ENCODE measurements around the gene AP3S1. TPM values are rescaled to one million over a fixed set of nuclear protein-coding genes. Genes with fewer than 3 reads are reported as not detected.

AP3S1 gene
- polyA plus RNA-seq, 4 donors: 62.7 to 149 (median 126) TPM

- Histone ChIP-seq H3K9me3 (ENCODE audit: control insufficient read depth in 2 of 2, insufficient read depth in 1 of 2, low read depth in 1 of 2, low read length in 1 of 2) (no peaks in the 10 kb centered on the region), H3K4me3 (ENCODE audit: low read depth in 1 of 3, low read length in 3 of 3) (no peak overlapping the region), H3K36me3 (ENCODE audit: control insufficient read depth in 3 of 3, insufficient read depth in 2 of 3, low read depth in 1 of 3, low read length in 3 of 3) (no peaks in the 10 kb centered on the region), H3K27me3 (ENCODE audit: control insufficient read depth in 3 of 3, insufficient read depth in 3 of 3, low read length in 3 of 3) (peaks cover 0 to 25% (median 1%) of the 10 kb centered on the region in 3 donors), H3K27ac (ENCODE audit: low read depth in 1 of 3, low read length in 2 of 3) (no peak overlapping the region), H3K4me1 (ENCODE audit: control insufficient read depth in 3 of 3, insufficient read depth in 2 of 3, low read depth in 1 of 3, low read length in 2 of 3) (no peaks in the 10 kb centered on the region)
- FAIRE-seq: no peak
- no peak for DNase-seq
These were observed 112.4 kb downstream of the AP3S1 start for GRCh38 chr5:115954144-115954543.

- DNase-seq (no peak), FAIRE-seq (no peak)
- Histone ChIP-seq H3K4me3 (ENCODE audit: low read depth in 1 of 3, low read length in 3 of 3) (no peak overlapping the region), H3K36me3 (ENCODE audit: control insufficient read depth in 3 of 3, insufficient read depth in 2 of 3, low read depth in 1 of 3, low read length in 3 of 3) (no peaks in the 10 kb centered on the region), H3K9me3 (ENCODE audit: control insufficient read depth in 2 of 2, insufficient read depth in 1 of 2, low read depth in 1 of 2, low read length in 1 of 2) (no peaks in the 10 kb centered on the region), H3K27ac (ENCODE audit: low read depth in 1 of 3, low read length in 2 of 3) (no peak overlapping the region), H3K27me3 (ENCODE audit: control insufficient read depth in 3 of 3, insufficient read depth in 3 of 3, low read length in 3 of 3) (peaks cover 0 to 48% (median 16%) of the 10 kb centered on the region in 3 donors), H3K4me1 (ENCODE audit: control insufficient read depth in 3 of 3, insufficient read depth in 2 of 3, low read depth in 1 of 3, low read length in 2 of 3) (peaks cover 0 to under 1% (median 0%) of the 10 kb centered on the region in 3 donors)
- WGBS, 3 donors: 75 to 91% (median 77%) methylated on average over 6 of the region's 6 CpGs
These were observed 115.2 kb downstream of the AP3S1 start for GRCh38 chr5:115956957-115957356.

- FAIRE-seq: no peak
- Histone ChIP-seq H3K4me3 (ENCODE audit: low read depth in 1 of 3, low read length in 3 of 3) (no peak overlapping the region), H3K36me3 (ENCODE audit: control insufficient read depth in 3 of 3, insufficient read depth in 2 of 3, low read depth in 1 of 3, low read length in 3 of 3) (no peaks in the 10 kb centered on the region), H3K4me1 (ENCODE audit: control insufficient read depth in 3 of 3, insufficient read depth in 2 of 3, low read depth in 1 of 3, low read length in 2 of 3) (peaks cover 0 to 13% (median 3%) of the 10 kb centered on the region in 3 donors), H3K27ac (ENCODE audit: low read depth in 1 of 3, low read length in 2 of 3) (no peak overlapping the region), H3K27me3 (ENCODE audit: control insufficient read depth in 3 of 3, insufficient read depth in 3 of 3, low read length in 3 of 3) (peaks cover 0 to 74% (median 35%) of the 10 kb centered on the region in 3 donors), H3K9me3 (ENCODE audit: control insufficient read depth in 2 of 2, insufficient read depth in 1 of 2, low read depth in 1 of 2, low read length in 1 of 2) (no peaks in the 10 kb centered on the region)
- DNase-seq: peak in 1 of 2 donors; percentile 19
- 9 to 15% (median 14%) methylated on average over 42 of the region's 42 CpGs for WGBS, 3 donors
These were observed 119.9 kb downstream of the AP3S1 start for GRCh38 chr5:115961381-115962238.

- peak in 1 of 2 donors; percentile 8 for DNase-seq
- Histone ChIP-seq H3K27ac (ENCODE audit: low read depth in 1 of 3, low read length in 2 of 3) (no peak within 1 kb of the TSS), H3K4me1 (ENCODE audit: control insufficient read depth in 3 of 3, insufficient read depth in 2 of 3, low read depth in 1 of 3, low read length in 2 of 3) (peaks cover 0 to 13% (median 3%) of the 10 kb centered on the region in 3 donors), H3K27me3 (ENCODE audit: control insufficient read depth in 3 of 3, insufficient read depth in 3 of 3, low read length in 3 of 3) (peaks cover 0 to 73% (median 35%) of the 10 kb centered on the region in 3 donors), H3K36me3 (ENCODE audit: control insufficient read depth in 3 of 3, insufficient read depth in 2 of 3, low read depth in 1 of 3, low read length in 3 of 3) (no peaks in the 10 kb centered on the region), H3K4me3 (ENCODE audit: low read depth in 1 of 3, low read length in 3 of 3) (peak within 1 kb of the TSS in 2 of 3 donors; percentile 30 to 43), H3K9me3 (ENCODE audit: control insufficient read depth in 2 of 2, insufficient read depth in 1 of 2, low read depth in 1 of 2, low read length in 1 of 2) (no peaks in the 10 kb centered on the region)
- no peak for FAIRE-seq
- 7 to 13% (median 11%) methylated on average over 14 to 18 of the region's 18 CpGs for WGBS, 3 donors
These were observed 120.5 kb downstream of the AP3S1 start, which contains the start of gene LVRN for GRCh38 chr5:115962239-115962564. Gene LVRN, plus strand, starts transcription at chr5:115962475. Its CDS starts 143 bp downstream, at chr5:115962618.

DNA sequence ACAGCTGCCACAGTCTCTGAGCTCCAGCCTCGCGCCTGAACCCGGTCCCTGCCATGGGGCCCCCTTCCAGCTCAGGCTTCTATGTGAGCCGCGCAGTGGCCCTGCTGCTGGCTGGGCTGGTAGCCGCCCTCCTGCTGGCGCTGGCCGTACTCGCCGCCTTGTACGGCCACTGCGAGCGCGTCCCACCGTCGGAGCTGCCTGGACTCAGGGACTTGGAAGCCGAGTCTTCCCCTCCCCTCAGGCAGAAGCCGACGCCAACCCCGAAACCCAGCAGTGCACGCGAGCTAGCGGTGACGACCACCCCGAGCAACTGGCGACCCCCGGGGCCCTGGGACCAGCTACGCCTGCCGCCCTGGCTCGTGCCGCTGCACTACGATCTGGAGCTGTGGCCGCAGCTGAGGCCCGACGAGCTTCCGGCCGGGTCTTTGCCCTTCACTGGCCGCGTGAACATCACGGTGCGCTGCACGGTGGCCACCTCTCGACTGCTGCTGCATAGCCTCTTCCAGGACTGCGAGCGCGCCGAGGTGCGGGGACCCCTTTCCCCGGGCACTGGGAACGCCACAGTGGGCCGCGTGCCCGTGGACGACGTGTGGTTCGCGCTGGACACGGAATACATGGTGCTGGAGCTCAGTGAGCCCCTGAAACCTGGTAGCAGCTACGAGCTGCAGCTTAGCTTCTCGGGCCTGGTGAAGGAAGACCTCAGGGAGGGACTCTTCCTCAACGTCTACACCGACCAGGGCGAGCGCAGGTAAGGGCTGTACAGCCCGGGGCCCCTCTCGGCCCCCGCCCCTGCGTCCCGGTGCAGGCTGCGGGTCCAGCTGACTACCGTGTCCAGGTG lies 121.0 kb downstream of the AP3S1 start:
- Histone ChIP-seq H3K27ac (ENCODE audit: low read depth in 1 of 3, low read length in 2 of 3) (no peak overlapping the region), H3K4me1 (ENCODE audit: control insufficient read depth in 3 of 3, insufficient read depth in 2 of 3, low read depth in 1 of 3, low read length in 2 of 3) (peaks cover 0 to 13% (median 3%) of the 10 kb centered on the region in 3 donors), H3K4me3 (ENCODE audit: low read depth in 1 of 3, low read length in 3 of 3) (peak overlapping the region in 2 of 3 donors; percentile 30 to 43), H3K27me3 (ENCODE audit: control insufficient read depth in 3 of 3, insufficient read depth in 3 of 3, low read length in 3 of 3) (peaks cover 0 to 67% (median 34%) of the 10 kb centered on the region in 3 donors), H3K9me3 (ENCODE audit: control insufficient read depth in 2 of 2, insufficient read depth in 1 of 2, low read depth in 1 of 2, low read length in 1 of 2) (no peaks in the 10 kb centered on the region), H3K36me3 (ENCODE audit: control insufficient read depth in 3 of 3, insufficient read depth in 2 of 3, low read depth in 1 of 3, low read length in 3 of 3) (no peaks in the 10 kb centered on the region)
- DNase-seq: peak in 1 of 2 donors; percentile 44
- WGBS, 3 donors: 2 to 8% (median 7%) methylated on average over 64 to 71 of the region's 71 CpGs
- FAIRE-seq: no peak

DNA sequence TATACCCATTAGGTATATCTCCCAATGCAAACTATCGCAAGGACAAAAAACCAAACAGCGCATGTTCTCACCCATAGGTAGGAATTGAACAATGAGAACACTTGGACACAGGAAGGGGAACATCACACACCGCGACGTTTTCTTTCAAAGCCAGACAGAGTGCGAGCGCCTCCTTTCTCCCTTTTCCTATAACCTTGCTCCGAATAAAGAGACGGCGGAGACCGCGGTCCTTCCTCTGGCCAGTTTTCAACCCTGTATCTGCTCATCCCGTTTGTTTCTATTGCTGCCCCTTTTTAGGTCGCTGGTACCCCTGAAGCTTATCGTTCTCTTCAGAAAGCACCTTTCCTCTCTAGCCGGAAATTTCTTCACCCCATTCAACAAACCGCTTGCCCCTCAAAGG lies 121.8 kb downstream of the AP3S1 start:
- no peak overlapping the region for H3K4me3 ChIP-seq (ENCODE audit: low read depth in 1 of 3, low read length in 3 of 3)
- peaks cover 0 to 13% (median 3%) of the 10 kb centered on the region in 3 donors for H3K4me1 ChIP-seq (ENCODE audit: control insufficient read depth in 3 of 3, insufficient read depth in 2 of 3, low read depth in 1 of 3, low read length in 2 of 3)
- H3K36me3 ChIP-seq (ENCODE audit: control insufficient read depth in 3 of 3, insufficient read depth in 2 of 3, low read depth in 1 of 3, low read length in 3 of 3): no peaks in the 10 kb centered on the region
- DNase-seq: peak; percentile 5 to 37
- H3K9me3 ChIP-seq (ENCODE audit: control insufficient read depth in 2 of 2, insufficient read depth in 1 of 2, low read depth in 1 of 2, low read length in 1 of 2): no peaks in the 10 kb centered on the region
- H3K27me3 ChIP-seq (ENCODE audit: control insufficient read depth in 3 of 3, insufficient read depth in 3 of 3, low read length in 3 of 3): peaks cover 0 to 65% (median 34%) of the 10 kb centered on the region in 3 donors
- 20 to 34% (median 23%) methylated on average over 17 of the region's 17 CpGs for WGBS, 3 donors
- no peak overlapping the region for H3K27ac ChIP-seq (ENCODE audit: low read depth in 1 of 3, low read length in 2 of 3)
- FAIRE-seq: no peak

Other genes starting within 250 kb of the AP3S1 start
- 1 to 10 TPM in 3 of 4 donors, under 1 TPM in 1; 0.27 to 2.2 (median 1.5) TPM for gene TICAM2, start 239.5 kb upstream of the AP3S1 start, polyA plus RNA-seq
- 100 to 1,000 TPM in 1 of 4 donors, 10 to 100 TPM in 3; 12.7 to 128 (median 25.7) TPM for gene TMED7, start 215.9 kb upstream of the AP3S1 start, polyA plus RNA-seq
- 1 to 10 TPM; 1.1 to 5.9 (median 1.5) TPM for gene CDO1, start 25.3 kb upstream of the AP3S1 start, polyA plus RNA-seq
- gene ATG12, start 370 bp upstream of the AP3S1 start, polyA plus RNA-seq: 10 to 100 TPM; 28.6 to 76.7 (median 30.2) TPM
- 1 to 10 TPM in 1 of 4 donors, under 1 TPM in 1, not detected in 2; 0.15 to 1.4 TPM for gene LVRN, start 120.5 kb downstream of the AP3S1 start, polyA plus RNA-seq
- gene ARL14EPL, start 190.5 kb downstream of the AP3S1 start, polyA plus RNA-seq: under 1 TPM in 1 of 4 donors, not detected in 3; 0.06 TPM
- gene COMMD10, start 243.1 kb downstream of the AP3S1 start, polyA plus RNA-seq: 10 to 100 TPM; 19.7 to 70.3 (median 23.2) TPM